H1 (cell line): Measurements from ENCODE around the gene FAM237A. TPM values are rescaled to one million over a fixed set of nuclear protein-coding genes. Genes with fewer than 3 reads are reported as not detected.

Experiments
- CBX8 ChIP-seq: fragments of 300-800, 300-1000 bp; sonication (generic); IDR thresholded peaks from 2 replicates; pipeline ENCODE4 v1.7.1; 2016; ENCODE audit warnings: low read depth, low read length, borderline replicate concordance
- CTBP2 ChIP-seq: IDR thresholded peaks from 2 replicates; pipeline ENCODE4 v1.7.0; 2011; ENCODE audit warnings: borderline replicate concordance, mild to moderate bottlenecking, moderate library complexity, mixed read lengths, low read length; ENCODE audit not compliant: insufficient read depth, insufficient read length
- EGR1 ChIP-seq: IDR thresholded peaks from 2 replicates; pipeline ENCODE4 v1.6.1; 2011; ENCODE audit warnings: low read depth, low read length, borderline replicate concordance
- NRF1 ChIP-seq: IDR thresholded peaks from 2 replicates; pipeline ENCODE4 v1.6.1; 2011; ENCODE audit warnings: mild to moderate bottlenecking, low read depth, low read length, improper control_type of control experiment
- polyA plus RNA-seq, 7 experiments: library from polyadenylated mRNA; depleted of rRNA in 3 of 7; stranded (reverse) in 5 of 7; unstranded in 2 of 7; fragments of >200 nt in 5 of 7; fragments of 200-250 nt in 2 of 7; gene quantifications; 1 replicate in 5 of 7; 2 replicates in 1 of 7; 4 replicates in 1 of 7; pipeline versions ENCODE4 v1.2.1 to v1.2.3, GENCODE V29; 2011 to 2013; ENCODE audit warnings: missing spikeins in 2 of 7, mixed read lengths in 2 of 7
- total RNA-seq: library from RNA; stranded (reverse); fragmentation: NEBNext Ultra II Directional; extraction: Animal tissue kit (Norgen Biotek cat#: 25700); gene quantifications from 2 replicates; pipeline ENCODE4 v1.2.1, GENCODE V29; 2021

The FAM237A gene
- total and polyA plus RNA-seq, 2 of the 8 experiments (the other 6 are each of a cell fraction or from before 2014, with no cell fraction given): not detected

DNA sequence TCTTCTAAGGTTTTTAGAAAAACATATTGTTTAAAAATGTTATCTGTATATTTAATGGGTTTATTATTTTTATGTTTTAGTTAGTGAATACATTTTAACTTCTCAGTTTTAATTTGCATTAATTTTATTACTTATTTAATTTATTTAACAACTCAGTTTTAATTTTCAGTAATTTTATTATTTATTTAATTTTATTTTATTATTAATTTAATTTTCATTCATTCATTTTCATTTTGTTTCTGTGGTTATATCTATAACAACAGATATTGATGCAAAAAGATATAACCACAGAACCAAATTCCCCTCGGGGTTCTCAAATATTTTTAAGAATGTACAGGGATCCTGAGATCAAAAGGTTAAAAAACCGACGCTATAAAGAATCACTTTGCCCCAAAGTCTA, 23.0 kb downstream of the FAM237A start (continued):
- TF ChIP-seq NRF1 (no peak), CTBP2 (no peak), EGR1 (no peak), CBX8 (no peak)
